Subcutaneous adipose tissue (tissue), 4 donors: ENCODE measurements around the gene ARL2BP. TPM values are rescaled to one million over a fixed set of nuclear protein-coding genes. Genes with fewer than 3 reads are reported as not detected.

ENCODE experiments used
- total RNA-seq, 4 donors: library from RNA; depleted of rRNA; stranded (reverse); fragments of >200 nt; gene quantifications; one replicate each; pipeline ENCODE4 v1.1.0, GENCODE V29; 2016
- TF ChIP-seq, protein P1 (sequence below): fragments of 450-650 bp; IDR thresholded peaks from one replicate; pipeline ENCODE4 v1.5.1; 2016; ENCODE audit warnings: low read depth, mild to moderate bottlenecking, control low read depth, antibody characterized with exemption, moderate library complexity

ARL2BP gene
- total RNA-seq, 4 donors from 2014 or later, result 48.8 to 94.1 (median 59.6) TPM

DNA sequence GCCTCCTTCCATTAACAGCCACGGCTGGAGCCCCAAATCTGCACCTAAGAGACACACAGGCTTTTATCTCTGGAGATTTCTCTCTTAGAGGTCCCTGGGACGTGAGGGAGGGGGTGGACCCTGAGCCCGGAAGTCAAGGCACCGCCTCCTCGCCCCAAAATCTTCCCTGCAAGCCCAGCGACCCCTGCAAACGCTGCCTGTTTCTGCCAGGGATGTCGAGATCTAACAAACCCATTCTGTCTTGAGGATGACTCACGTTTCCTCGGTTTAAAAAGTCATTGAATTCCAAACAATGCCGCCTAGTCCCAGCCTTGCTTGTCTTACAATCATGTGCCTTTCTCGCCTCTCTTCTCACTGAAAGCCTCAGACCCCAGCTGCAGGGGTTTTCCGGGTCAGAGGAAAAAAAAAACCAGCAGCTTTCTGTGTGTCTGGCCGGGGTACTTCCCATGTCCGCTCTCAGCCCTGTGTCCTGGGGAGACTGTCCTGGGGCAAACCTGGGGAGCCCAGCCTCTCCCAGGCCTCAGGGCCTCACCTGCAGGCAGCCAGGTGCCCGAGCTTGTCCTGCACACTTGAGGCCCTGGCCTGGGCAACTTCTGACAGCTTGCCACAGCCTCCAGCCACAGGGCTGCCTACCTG, 15.4 kb downstream of the ARL2BP start:
- TF ChIP-seq, protein P1, sequence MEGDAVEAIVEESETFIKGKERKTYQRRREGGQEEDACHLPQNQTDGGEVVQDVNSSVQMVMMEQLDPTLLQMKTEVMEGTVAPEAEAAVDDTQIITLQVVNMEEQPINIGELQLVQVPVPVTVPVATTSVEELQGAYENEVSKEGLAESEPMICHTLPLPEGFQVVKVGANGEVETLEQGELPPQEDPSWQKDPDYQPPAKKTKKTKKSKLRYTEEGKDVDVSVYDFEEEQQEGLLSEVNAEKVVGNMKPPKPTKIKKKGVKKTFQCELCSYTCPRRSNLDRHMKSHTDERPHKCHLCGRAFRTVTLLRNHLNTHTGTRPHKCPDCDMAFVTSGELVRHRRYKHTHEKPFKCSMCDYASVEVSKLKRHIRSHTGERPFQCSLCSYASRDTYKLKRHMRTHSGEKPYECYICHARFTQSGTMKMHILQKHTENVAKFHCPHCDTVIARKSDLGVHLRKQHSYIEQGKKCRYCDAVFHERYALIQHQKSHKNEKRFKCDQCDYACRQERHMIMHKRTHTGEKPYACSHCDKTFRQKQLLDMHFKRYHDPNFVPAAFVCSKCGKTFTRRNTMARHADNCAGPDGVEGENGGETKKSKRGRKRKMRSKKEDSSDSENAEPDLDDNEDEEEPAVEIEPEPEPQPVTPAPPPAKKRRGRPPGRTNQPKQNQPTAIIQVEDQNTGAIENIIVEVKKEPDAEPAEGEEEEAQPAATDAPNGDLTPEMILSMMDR, result no peak

- TF ChIP-seq, protein P1, result no peak
Observed at GRCh38 chr16:57261806-57262205, 16.7 kb downstream of the ARL2BP start.

- TF ChIP-seq, protein P1, result no peak
Observed at GRCh38 chr16:57262841-57263540, 17.9 kb downstream of the ARL2BP start.

DNA sequence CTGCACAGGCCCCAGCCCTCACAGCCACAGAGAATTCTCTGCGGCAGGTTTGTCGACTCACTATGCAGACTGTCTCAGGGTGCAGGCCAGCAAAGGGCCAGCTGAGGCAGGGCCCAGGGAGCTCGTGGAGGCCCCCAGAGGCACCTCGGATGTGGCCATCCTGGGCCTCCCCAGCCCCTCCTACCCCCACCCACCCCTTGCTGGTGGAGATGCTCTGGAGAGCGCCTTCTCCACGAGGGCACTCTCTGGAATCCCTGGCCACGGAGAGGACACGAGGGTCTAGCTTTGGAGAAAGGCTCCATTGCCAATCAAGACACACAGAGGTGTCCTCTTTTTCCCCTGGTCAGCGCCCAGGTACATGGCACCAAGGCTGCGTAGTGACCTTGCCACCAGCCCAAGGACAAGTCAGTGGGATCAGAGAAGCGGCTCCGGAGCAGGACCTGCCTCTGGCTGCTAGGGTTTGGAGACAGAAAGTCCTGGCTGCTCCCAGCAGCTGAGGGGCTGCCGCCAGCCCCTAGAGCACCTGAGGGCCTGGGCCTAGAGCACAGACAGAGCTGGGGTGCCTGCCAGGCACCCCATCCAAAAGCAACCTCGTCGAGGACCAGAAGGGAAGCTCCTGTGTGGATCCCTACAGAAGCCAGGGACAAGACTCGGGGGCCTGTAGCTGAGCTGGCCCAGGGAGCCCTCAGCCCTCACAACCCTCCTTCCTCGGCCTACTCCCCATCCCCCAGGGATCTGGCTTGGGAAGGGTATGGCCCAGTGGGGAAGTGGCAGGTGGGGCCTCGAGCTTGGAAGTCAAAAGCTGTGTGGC, 18.7 kb downstream of the ARL2BP start:
- TF ChIP-seq, protein P1, result no peak

- TF ChIP-seq, protein P1, result no peak
Observed at GRCh38 chr16:57264381-57264780, 19.3 kb downstream of the ARL2BP start.

GRCh38 chr16:57264950-57265371, 19.9 kb downstream of the ARL2BP start:
- TF ChIP-seq, protein P1, result no peak

DNA sequence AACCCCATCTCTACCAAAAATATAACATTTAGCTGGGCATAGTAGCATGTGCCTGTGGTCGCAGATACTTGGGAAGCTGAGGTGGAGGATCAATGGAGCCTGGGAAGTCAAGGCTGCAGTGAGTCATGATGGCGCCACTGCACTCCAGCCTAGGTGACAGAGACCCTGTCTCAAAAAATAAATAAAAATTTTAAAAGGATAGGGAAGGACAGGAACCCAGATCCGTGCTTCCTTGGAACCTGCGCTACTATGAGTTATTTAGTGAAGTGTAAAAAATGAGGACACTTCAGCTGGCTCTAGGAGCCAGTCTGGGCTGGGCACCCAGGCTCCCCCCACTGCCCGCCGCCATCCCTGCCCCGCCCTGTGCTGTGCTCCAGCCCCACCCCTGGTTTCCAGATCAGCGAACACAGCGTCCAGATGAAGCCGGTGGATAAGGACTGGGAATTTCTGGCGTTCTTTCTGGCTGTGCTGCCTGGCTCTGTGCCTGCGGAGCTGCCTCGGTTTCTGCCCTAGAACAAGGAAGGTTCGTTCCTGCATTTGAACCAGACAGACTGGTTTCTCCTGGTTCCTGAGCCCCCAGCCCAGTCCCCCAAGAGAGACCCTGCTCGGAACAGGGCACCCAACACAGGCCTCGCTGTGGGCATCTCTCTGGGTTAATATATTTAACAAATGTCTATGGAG, 20.9 kb downstream of the ARL2BP start:
- TF ChIP-seq, protein P1, result no peak
